HG03095 (cell line): ENCODE results near the gene BNIP1.

ENCODE experiments used
- ATAC-seq: cut with Tn5 transposase; IDR thresholded peaks from one replicate; pipeline ENCODE4 v1.9.1; 2021; ENCODE audit warnings: moderate library complexity; ENCODE audit not compliant: unreplicated experiment

Gene BNIP1

DNA sequence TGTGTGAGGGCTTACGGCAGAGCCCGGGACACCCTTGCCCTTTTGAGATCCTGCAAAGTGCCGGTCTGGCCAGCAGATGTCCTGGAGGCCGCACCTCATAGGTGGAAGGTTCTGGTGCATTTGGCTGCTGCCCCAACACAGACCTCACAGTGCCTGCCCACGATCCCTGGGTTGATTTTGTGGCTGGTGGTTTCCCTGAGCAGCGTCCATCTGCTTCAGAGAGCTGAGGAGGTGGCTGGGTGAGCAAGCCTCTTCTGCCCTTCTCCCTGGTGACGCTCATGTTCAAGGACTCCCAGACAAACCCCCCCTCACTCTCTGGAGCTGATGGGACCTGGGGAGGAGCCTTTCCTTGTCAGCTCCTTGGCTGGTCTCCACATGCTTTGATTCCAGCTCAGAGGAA lies 18.9 kb downstream of the BNIP1 start:
- no peak for ATAC-seq

DNA sequence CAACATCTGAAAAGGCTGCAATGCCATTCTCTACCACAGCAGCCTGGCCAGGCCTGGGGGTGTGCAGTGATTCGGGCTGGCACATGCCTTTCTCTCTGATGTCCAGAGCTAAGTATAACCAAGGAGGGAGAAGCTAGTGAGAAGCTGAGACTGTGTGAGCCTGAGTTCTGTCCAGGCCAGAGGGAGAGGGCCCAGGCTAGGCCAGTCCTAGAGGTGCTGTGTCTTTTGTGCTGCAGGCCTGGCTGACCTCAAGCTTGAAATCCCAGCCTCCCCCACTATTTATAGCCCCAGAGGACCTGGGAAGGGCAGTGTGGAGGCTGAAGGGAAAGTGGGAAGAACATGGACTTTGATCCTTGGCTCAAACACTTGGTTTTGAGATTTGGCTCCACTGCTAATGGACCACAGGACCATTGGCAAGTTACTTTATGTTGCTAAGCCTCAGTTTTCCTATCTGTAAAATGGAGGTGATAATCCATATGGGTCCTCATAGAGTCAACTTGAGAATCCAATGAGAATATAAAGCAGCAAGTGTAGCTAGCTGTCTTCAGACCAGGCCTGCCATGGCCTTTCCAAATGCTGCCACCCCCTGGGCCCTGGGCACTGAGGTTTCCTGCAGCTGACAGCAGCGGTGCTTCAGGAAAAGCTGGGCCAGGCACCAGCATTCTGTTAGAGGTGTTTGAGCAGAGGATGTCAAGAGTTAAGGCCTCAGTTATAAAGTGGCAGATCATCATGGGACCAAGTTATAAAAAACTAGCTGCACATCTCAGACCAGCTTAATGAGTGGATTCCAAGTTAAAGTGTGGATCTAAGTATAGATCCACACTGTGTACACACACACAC lies 21.1 kb downstream of the BNIP1 start:
- ATAC-seq = no peak

DNA sequence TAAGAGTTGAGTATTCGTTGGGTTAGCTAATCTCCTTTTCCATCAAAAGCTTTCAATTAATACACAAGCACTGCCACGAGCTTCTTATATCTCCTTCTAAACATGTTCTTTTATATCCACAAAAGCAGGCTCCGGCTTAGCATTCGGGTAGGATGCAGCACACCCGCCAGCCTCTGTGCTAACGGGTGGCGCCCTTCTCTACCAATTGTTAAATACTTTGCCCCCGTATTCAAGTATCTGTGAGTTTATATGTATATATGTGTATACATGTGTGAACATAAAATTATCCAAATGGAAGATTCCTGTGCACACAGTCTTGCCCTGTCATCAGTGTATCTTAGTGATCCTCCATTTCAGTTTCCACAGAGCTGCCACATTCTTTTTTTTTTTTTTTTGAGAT lies 27.8 kb downstream of the BNIP1 start:
- ATAC-seq = no peak

DNA sequence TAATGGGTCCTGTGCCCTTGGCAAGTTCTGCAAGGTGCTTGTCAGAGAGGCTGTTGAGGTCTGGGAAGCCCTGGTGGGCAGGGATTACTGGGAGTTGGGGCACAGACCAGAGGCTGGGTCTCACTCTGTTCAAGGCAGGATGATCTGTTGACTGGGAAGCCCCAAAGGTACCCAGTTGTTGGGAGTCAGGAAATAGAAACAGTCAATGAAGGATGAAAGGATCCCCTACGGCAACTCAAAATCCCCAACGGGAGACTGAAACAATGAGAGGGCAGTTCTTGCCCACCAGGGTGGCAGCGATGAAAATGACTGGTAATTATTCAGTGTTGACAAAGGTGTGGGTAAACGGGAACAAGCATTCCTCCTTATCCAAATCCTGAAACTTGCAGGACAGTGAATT lies 31.2 kb downstream of the BNIP1 start:
- ATAC-seq = no peak

DNA sequence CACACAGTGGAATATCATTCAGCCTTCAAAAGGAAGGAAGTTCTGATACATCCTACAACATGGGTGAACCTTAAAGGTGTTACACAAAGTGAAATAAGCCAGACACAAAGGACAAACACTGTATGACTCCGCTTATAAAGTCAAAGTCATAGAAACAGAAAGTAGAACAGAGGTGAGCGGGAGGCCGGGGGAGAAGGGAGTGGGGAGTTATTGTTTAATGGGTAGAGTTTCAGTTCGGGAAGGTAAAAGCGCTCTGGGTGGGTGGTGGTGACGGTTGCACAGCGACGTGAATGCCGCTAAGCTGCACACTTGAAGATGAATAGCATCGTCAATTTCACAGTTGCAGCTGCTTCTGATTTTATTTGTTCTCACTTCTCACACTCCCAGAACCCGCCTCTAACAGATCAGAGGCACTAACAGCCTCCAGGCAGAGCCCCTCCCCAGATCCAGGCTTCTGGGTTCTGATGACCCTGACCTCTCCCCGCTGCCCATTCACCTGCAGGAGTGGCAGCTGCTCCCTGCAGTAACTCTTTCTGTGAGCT lies 34.1 kb downstream of the BNIP1 start:
- ATAC-seq = no peak

DNA sequence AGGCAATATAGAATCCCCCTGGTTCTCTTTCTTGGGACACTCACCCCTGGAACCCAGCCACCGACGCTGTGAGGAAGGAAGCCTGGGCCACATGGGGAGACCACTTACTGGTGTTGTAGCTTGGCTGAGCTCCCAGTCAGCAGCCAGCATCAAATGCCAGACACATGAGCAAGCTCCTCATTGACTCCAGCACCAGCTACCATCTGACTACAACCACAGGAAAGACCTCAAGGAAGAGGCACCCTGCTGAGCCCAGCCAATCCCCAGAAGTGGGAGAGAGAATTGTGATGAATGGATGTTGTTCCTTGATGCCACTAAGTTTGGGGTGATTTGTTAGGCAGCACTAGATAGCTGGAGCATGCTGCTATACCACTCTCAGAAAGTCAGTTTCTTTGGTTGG lies 36.0 kb downstream of the BNIP1 start:
- ATAC-seq = no peak

DNA sequence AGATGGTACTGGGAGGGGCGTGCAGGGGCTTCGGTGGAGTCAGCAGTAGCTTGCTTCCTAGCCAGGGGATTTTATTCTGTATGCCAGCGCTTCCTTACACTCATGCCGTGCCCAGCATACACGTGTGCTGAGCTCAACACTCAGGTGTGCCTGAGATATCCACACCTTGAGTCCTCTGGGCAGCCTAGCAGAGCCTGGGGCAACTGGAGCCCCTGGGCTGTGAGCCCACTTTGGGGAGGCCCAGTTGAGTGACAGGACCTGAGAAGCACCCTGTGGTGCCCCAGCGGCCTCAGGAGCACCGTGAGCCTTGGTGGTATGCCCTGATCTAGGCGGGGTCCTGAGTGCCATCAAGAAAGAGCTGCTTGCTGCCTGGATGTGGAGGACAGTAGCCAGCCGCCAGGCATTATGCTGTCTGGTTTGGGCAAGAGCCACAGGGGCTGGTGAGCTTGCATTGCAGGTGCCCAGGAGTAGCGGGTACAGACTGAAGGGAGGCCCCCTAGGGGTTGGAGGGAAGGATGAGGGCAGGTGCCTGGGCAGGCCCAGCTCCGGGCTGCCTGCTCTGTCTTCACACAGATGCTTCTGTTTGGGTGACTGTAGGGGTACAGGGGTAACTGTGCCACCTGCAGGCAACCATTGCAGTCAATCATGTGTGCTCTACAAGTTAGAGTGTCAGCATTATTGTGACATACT lies 42.9 kb downstream of the BNIP1 start:
- no peak for ATAC-seq

DNA sequence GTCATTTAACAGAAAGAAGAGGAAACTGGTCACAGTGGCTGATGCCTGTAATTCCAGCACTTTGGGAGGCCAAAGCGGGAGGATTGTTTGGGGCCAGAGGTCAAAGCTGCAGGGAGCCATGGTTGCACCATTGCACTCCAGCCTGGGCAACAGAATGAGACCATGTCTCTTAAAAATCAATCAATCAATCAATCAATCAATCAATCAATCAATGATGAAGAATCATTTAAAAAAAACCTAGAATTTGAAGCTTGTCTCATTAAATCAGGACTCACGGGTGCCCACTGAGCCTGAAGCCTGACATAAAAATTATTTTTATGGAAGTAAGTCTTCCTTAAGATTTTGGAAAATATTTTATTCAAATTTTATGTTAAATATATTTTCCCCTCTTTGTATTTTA lies 43.9 kb downstream of the BNIP1 start:
- no peak for ATAC-seq

DNA sequence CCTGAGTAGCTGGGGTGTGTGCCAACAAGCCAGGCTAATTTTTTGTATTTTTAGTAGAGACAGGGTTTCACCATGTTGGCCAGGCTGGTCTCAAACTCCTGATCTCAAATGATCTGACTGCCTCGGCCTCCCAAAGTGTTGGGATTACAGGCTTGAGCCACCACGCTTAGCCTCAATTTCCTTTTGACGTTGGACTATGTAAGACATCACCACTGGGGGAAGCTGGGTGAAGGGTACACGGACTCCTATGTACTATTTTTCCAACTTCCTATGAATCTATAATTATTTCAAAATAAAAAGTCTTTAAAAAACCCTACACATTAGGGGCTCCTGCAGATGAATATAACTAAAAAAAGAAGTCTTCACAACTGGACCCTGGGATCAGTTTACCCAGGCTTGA lies 46.7 kb downstream of the BNIP1 start:
- no peak for ATAC-seq

DNA sequence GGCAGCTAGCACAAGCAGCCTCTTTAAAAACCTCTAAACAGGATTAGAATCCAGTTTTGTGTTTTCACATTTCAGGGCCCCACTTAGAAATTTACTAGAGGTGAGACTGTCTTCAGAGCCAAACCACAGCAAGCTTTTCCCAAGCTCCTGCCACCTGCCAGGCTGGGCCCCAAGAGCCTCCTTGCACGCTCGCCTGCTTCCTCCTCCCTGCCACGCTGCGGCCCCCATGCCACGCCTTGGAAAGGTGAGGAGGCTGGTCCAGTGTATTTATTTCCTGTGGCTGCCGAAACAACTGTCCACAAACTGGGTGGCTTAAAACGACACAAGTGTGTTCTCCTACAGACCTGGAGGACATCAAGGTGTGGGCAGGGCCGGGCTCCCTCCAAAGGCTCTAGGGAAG lies 47.2 kb downstream of the BNIP1 start:
- no peak for ATAC-seq

DNA sequence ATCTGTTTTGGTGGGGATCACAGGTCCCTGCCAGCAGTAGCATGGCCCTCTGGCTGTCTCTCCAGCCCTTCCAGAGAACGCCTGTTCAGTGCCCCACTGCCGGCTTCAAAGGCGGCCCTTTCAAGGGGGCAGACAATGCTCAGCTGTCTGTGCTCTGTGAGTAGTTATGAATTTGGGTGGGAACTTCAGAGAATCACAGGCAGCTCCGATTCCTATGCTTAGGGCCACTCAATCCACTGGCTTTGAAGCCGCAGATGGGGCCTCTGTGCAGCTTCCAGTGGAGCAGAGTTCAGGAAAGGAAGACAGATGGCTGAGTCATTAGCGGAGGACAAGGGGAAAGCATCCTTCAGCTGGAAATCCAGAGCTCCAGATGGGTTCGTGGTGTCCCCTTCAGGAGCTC lies 48.2 kb downstream of the BNIP1 start:
- no peak for ATAC-seq

DNA sequence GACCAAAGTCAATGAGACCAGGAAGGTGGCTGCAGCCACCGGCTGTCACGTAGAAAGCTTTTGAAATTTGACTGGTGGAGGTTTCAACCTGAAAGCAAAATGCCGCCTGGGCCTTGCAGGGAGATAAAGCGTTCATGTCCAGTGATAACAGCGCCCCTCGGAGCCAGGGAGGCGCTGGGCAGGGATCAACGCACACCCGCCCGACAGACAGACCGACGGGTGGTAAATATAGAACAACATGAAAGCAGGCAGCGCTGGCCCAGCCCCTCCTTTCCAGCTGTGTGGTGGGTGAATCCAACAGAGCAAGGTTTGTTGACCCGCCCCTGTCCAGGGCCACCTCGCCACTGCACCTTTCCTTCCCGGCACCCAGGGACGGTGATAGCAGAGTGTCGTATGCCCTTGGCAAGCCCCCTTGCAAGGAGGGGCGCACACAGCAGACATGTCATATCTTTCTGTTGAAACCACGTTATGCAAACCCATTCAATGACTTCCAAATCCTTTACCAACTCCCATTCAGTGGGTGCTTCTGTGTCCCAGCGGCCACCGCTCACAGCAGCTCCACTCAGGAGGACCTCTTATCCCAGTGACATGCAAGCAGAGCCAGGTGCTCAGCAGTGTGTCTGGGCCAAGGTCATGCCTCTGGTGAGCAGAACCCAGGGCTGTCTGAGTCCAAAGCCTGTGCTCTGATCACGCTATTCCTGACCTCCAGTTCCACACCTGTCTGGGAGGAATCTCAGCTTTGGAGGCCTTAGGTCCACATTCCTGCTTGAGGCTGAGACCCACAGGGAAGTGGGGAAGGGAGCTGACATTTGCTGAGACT lies 52.0 kb downstream of the BNIP1 start:
- ATAC-seq = no peak

DNA sequence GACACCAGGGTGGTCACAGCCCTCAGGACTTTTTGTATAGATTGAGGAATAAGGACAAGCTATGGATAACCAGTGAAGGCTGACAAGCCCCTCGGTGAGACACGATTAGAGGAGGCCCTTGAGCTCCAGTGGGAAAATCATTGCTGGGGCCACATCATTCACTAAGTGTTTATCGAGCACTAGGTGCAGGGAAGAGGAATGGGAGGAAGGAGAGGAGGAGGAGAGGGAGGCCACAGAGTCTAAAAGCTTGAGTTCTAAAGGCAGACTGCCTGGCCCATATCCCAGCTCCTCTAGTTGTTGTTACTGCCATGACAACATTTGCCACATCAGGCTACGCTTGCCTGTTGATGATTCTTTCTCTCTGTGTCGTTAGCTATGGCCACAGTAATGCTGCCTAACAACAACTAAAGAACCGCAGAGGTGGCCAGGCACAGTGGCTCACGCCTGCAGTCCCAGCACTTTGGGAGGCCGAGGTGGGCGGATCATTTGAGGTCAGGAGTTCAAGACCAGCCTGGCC lies 53.1 kb downstream of the BNIP1 start:
- ATAC-seq = no peak

DNA sequence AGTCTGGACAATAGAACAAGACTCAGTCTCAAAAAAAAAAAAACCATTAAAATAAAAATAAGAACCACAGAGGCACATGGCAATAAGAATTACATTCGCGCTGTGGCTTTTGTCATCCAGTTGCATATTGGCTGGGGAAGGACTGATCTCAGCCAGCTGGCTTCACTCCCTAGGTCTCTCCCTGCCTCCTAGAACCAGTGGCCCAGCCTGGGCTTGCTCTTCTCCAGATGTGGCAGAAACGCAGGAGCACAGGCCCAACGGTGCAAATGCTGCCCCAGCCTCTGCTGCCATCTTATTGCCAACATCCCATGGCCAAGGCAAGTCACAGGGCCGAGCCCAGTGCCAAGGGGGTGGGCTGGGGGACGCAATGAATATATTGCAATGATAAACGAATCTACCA lies 53.7 kb downstream of the BNIP1 start:
- ATAC-seq = no peak

DNA sequence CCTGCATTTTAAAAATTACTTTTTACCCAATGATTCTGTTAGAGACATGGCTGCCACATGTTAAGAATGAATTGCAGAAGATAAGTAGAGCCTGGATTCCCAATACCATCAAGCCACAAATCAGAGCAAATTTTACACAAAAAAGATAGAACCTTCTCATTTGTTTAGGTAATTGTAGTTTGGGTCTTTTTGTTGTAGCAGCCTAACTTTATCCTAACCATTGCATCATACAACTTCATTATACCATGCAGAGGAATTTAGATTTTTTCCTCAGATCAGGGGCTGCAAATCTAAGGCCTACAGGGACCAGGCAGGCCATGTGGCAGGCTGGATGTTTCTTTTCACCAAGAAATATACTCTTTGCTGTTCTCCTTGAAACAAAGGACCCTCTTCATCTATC lies 56.0 kb downstream of the BNIP1 start:
- no peak for ATAC-seq

DNA sequence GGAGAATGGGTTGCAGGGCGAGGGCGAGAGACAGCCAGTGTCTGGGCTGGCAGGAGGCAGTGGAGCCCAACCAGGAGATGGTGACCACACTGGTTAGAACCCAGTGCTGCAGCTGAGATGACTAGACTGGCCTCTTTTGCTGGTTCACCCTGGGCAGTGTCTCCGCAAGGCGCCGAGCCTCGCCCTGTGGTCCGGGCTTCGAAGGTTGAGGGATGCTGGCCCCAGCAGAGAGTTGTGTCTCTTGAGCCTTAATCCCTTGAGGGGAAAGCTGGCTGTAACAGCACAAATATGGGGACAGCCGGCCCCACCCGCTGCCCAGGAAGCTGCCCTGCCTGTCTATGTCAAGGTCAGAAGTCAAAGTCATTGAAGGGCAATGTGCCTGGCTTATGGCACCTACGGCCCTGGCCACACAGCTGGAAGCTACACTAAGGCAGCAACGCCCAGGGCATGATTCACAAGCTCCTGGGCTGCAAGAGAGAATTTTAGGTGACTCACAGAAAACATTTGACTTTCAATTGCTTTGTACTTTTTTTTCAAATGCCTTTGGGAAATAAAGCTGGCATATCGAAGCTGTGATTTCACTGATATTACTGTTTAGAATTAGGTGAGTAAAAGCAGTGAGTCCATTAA lies 57.4 kb downstream of the BNIP1 start:
- ATAC-seq = no peak

DNA sequence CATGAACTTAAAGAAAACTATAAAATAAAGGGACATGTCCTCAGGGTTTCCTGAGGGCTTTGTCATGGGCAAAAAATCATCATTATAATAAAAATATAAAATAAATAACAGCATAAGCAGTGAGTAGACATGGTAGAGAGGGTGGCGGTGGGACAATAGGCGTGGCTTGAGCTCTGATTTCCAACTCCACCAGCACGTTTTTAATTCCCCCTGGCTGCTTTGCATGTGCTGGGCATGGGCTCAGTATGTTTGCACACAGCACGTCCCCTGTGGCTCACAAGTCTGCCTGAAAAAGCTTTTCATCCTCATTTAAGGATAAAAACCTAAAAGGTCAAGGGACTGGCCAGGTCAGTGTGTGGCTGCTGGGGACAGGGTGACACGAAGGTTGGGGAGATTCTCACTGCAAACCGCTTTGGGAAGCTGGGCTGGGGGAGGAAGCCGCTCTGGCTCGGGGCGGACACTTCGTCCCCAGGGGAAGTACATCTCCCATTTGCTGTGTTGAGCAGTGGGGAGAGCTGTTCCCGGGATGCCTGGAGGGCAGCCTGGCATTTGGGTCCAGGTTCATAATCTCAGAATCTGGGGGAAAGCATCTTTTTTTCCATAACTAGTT lies 58.0 kb downstream of the BNIP1 start:
- ATAC-seq = no peak

DNA sequence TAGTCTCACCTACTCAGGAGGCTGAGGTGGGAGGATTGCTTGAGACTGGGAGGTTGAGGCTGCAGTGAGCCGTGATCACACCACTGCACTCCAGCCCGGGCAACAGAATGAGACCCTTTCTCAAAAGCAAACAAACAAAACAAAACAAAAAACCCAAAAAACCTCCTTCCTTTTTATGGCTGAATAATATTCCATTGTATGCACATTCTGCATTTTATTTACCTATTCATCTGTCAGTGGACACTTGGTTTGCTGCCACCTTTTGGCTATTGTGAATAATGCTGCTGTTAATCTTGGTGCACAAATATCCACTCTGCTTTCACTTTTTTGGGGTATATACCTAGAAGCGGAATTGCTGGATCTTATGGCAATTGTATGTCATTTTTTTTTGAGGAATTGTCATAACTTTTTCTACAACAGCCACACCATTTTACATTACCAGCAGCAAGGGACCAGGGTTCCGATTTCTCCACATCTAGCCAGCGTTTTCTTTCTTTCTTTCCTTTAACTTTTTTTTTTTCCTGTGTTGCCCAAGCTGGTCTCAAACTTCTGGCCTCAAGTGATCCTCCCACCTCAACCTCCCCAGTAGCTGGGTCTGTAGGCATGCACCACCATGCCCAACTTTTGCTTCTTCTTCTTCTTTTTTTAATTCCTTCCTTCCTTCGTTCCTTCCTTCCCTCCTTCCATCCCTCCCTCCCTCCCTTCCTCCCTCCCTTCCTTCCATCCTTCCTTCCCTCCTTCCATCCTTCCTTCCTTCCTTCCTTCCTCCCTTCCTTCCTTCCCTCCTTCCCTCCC lies 60.1 kb downstream of the BNIP1 start:
- ATAC-seq = no peak

DNA sequence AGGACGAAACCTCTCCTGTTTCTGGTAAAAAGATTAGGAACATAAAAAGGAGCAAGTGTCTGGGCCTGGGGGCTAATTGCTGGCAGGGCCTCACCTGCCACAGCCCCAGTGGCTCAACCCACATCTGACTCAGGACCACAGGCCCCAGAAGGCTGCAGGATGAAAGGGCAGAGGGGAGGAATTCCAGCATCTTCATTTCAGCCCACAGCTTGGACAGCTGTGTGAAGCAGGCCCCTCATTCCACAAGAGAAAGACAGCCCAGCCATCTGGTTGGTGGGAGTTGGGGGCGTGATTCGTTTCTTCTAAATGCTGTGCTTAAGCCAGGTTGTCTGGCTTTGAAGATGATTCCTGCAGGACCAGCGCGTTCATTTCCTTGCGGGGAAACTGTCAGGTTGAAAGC lies 61.6 kb downstream of the BNIP1 start:
- no peak for ATAC-seq

DNA sequence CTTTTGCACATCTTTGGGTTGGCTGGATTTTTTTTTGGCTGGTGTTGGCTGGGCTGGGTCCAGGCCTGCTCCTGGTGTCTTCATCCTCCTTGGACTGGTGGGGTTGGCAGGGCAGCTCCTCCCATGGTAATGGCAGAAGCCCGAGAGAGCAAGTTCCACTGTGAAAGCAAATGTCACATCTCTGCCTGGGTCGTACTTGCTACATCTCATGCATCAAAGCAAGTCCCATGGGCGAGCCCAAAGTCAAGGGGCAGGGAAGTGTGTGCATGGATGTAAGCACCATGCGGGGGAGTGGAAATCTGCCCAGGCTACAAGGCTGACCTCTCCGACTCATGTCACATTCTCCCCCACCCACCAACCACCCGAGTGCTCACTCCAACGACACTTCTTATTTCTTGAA lies 64.0 kb downstream of the BNIP1 start:
- ATAC-seq = no peak
